ENCODE data around the gene C12orf57.

The C12orf57 gene

GRCh38 chr12:6941267-6941666 lies 2.6 kb upstream of the C12orf57 start:
- TF ChIP-seq CTCF (IDR thresholded peaks at IDR 0.05; ENCODE audit: low read depth, low read length, missing control alignments): no peak
- no peak overlapping the region for H3K4me3 ChIP-seq (ENCODE audit: low read depth, low read length)
- no peak for DNase-seq (ENCODE audit: low read depth)

- DNase-seq (ENCODE audit: low read depth): no peak
- no peak for TF ChIP-seq CTCF (IDR thresholded peaks at IDR 0.05; ENCODE audit: low read depth, low read length, missing control alignments)
- no peak overlapping the region for H3K4me3 ChIP-seq (ENCODE audit: low read depth, low read length)
These were observed 2.0 kb upstream of the C12orf57 start for GRCh38 chr12:6941782-6942181.

- no peak for TF ChIP-seq CTCF (IDR thresholded peaks at IDR 0.05; ENCODE audit: low read depth, low read length, missing control alignments)
- no peak overlapping the region for H3K4me3 ChIP-seq (ENCODE audit: low read depth, low read length)
- DNase-seq (ENCODE audit: low read depth): no peak
These were observed 1.5 kb upstream of the C12orf57 start for GRCh38 chr12:6942331-6942665.

GRCh38 chr12:6943389-6943721 lies 467 bp upstream of the C12orf57 start:
- H3K4me3 ChIP-seq (ENCODE audit: low read depth, low read length): peak overlapping the region; percentile 58; the same call in 1 of the 2 replicates
- DNase-seq (ENCODE audit: low read depth): peak; percentile 88
- TF ChIP-seq CTCF (IDR thresholded peaks at IDR 0.05; ENCODE audit: low read depth, low read length, missing control alignments): no peak

- peak; percentile 91 for TF ChIP-seq CTCF (IDR thresholded peaks at IDR 0.05; ENCODE audit: low read depth, low read length, missing control alignments)
- DNase-seq (ENCODE audit: low read depth): peak; percentile 91
These were observed 762 bp downstream of the C12orf57 start for GRCh38 chr12:6944381-6945186.

GRCh38 chr12:6945613-6946012 lies 1.8 kb downstream of the C12orf57 start:
- no peak for TF ChIP-seq CTCF (IDR thresholded peaks at IDR 0.05; ENCODE audit: low read depth, low read length, missing control alignments)
- DNase-seq (ENCODE audit: low read depth): no peak
- peak overlapping the region; percentile 58 for H3K4me3 ChIP-seq (ENCODE audit: low read depth, low read length)

More at GRCh38 chr12:6944381-6945186, 762 bp downstream of the C12orf57 start:
- H3K4me3 ChIP-seq (ENCODE audit: low read depth, low read length): peak overlapping the region; percentile 58

All from GM12864 (cell line).